ENCODE results near the gene SYF2.

GRCh38 chr1:25178917-25179561 lies 53.3 kb downstream of the SYF2 start:
- TF ChIP-seq CTCF (IDR thresholded peaks at IDR 0.05), result no peak
- TF ChIP-seq EZH2 (IDR thresholded peaks at IDR 0.05; ENCODE audit: borderline replicate concordance, insufficient read depth, low read depth, low read length, poor library complexity, severe bottlenecking), result no peak
